Measurements from ENCODE around the gene ATP6V0E1.
A peak's percentile ranks its signal among the peaks of the same experiment; 100 is the strongest.

Gene ATP6V0E1

DNA sequence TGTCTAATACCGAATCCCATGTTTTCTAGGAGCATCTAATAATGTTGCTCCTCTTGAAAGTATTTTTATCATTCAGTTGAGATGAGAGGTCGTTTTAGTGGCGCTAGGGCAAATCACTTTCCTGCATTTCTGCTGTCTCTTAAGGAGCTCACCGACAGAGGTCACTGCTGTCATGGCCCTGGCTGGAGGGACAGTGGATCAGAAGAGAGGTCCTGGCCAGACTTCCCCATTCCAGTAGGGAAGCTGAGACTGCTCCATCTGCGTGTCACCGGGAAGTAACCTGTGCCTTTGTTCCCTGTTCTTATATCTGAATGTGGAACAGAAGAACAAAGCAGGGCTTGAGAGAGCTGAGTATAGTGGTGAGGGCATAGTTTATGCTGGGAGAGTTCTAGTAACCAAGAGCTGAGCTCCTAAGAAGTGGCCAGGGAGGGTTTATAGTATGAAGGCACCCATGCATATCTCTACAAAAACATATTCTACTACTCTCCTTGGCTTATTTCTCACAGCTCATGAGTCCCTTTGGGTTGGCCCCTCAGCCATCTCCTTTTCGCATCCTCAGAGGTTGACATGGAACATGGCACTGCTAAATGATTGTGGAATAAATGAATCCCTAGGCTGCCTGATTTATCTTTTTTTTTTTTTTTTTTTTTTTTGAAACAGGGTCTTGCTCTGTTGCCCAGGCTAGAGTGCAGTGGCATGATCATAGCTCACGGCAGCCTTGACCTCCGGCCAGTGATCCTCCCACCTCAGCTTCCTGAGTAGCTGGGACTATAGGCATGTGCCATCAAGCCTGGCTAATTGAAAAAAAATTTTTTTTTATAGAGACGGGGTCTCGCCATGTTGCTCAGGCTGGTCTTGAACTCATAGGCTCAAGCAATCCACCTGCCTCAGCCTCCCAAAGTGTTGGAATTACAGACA lies 27.2 kb downstream of the ATP6V0E1 start:
- H3K4me3 ChIP-seq (replicated peaks in 1 of 2; ENCODE audit: low read depth in 2 of 2, low read length in 2 of 2) = no peak overlapping the region
- DNase-seq (ENCODE audit: low read depth in 2 of 2) = peak; percentile 39 to 48
- TF ChIP-seq, protein P1, sequence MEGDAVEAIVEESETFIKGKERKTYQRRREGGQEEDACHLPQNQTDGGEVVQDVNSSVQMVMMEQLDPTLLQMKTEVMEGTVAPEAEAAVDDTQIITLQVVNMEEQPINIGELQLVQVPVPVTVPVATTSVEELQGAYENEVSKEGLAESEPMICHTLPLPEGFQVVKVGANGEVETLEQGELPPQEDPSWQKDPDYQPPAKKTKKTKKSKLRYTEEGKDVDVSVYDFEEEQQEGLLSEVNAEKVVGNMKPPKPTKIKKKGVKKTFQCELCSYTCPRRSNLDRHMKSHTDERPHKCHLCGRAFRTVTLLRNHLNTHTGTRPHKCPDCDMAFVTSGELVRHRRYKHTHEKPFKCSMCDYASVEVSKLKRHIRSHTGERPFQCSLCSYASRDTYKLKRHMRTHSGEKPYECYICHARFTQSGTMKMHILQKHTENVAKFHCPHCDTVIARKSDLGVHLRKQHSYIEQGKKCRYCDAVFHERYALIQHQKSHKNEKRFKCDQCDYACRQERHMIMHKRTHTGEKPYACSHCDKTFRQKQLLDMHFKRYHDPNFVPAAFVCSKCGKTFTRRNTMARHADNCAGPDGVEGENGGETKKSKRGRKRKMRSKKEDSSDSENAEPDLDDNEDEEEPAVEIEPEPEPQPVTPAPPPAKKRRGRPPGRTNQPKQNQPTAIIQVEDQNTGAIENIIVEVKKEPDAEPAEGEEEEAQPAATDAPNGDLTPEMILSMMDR (IDR thresholded peaks at IDR 0.05; ENCODE audit: low read depth, low read length) = peak; percentile 39

DNA sequence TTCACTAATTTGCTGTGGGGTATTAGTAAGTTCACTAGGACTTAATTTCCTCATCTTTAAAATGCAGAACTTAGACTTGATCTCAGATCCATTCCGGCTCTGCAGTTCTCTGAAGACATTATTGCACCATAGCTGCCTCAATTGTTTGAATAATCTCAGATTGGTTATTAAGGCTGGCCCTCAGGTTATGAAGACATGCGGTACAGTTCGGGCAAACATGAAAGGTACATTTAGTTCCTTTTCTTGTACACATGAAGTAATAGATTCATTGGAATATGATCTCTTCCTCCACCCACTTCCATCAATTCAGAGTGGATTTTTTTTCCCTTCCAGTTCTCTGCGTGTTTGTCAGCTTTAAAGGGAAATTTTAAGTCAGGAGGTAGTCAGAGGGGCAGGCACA lies 28.0 kb downstream of the ATP6V0E1 start:
- TF ChIP-seq, protein P1 (IDR thresholded peaks at IDR 0.05; ENCODE audit: low read depth, low read length) = no peak
- no peak overlapping the region for H3K4me3 ChIP-seq (replicated peaks in 1 of 2; ENCODE audit: low read depth in 2 of 2, low read length in 2 of 2)
- DNase-seq (ENCODE audit: low read depth in 2 of 2) = no peak

DNA sequence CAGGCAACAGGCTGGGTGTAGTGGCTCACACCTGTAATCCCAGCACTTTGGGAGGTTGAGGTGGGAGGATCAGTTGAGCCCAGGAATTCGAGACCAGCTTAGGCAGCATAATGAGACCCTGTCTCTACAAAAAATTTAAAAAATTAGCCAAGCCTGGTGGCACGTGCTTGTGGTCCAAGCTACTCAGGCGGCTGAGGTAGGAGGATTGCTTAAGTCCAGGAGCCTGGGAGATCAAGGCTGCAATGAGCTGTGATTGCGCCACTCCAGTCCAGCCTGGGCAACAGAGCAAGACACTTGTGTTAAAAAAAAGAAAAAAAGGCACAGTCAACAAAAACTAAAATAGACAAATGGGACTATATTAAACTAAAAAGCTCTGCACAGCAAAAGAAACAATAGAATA lies 29.3 kb downstream of the ATP6V0E1 start:
- TF ChIP-seq, protein P1 (IDR thresholded peaks at IDR 0.05; ENCODE audit: low read depth, low read length) = no peak

DNA sequence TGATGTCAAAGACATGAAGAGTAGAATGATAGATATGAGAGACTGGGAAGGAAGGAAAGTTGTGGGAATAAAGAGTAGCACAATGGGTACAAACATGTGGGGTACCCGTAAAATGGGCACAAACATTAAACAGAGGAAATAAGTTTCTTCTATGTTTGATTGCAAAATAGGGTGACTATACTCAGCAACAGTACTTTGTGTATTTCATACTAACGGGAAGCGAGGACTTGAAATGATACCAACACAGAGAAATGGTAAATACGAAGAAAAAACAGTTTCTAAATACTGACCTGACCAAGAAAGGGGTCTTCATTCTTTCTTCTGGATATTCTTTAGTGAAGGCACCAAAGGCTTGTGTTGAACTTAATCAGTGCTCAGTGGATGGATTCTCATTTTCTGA lies 31.1 kb downstream of the ATP6V0E1 start:
- TF ChIP-seq, protein P1 (IDR thresholded peaks at IDR 0.05; ENCODE audit: low read depth, low read length) = no peak
- DNase-seq (ENCODE audit: low read depth in 2 of 2) = no peak

More for the DNA sequence above, 29.3 kb downstream of the ATP6V0E1 start:
- no peak overlapping the region for H3K4me3 ChIP-seq (replicated peaks in 1 of 2; ENCODE audit: low read depth in 2 of 2, low read length in 2 of 2)
- DNase-seq (ENCODE audit: low read depth in 2 of 2) = peak in 1 of 2 donors; percentile 39

DNA sequence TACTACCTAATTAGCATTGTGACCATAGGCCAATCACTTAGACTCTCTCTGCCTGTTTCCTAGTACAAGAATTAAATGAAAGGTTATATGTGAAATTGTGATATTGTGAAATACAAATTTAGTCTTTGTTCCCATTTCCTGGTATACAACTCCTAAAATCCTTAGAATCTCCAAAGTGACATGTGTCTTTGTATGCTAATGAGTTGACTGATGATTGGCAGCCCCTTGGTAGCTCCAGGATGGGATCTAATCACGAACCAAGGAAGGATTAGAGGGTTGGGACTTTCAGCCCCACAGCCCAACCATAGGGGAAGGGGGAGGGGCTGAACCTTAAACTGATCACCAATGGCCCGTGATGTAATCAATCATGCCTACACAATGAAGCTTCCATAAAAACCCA lies 31.6 kb downstream of the ATP6V0E1 start:
- no peak overlapping the region for H3K4me3 ChIP-seq (replicated peaks in 1 of 2; ENCODE audit: low read depth in 2 of 2, low read length in 2 of 2)
- TF ChIP-seq, protein P1 (IDR thresholded peaks at IDR 0.05; ENCODE audit: low read depth, low read length) = no peak
- DNase-seq (ENCODE audit: low read depth in 2 of 2) = no peak

More for the DNA sequence above, 31.1 kb downstream of the ATP6V0E1 start:
- H3K4me3 ChIP-seq (replicated peaks in 1 of 2; ENCODE audit: low read depth in 2 of 2, low read length in 2 of 2) = no peak overlapping the region

DNA sequence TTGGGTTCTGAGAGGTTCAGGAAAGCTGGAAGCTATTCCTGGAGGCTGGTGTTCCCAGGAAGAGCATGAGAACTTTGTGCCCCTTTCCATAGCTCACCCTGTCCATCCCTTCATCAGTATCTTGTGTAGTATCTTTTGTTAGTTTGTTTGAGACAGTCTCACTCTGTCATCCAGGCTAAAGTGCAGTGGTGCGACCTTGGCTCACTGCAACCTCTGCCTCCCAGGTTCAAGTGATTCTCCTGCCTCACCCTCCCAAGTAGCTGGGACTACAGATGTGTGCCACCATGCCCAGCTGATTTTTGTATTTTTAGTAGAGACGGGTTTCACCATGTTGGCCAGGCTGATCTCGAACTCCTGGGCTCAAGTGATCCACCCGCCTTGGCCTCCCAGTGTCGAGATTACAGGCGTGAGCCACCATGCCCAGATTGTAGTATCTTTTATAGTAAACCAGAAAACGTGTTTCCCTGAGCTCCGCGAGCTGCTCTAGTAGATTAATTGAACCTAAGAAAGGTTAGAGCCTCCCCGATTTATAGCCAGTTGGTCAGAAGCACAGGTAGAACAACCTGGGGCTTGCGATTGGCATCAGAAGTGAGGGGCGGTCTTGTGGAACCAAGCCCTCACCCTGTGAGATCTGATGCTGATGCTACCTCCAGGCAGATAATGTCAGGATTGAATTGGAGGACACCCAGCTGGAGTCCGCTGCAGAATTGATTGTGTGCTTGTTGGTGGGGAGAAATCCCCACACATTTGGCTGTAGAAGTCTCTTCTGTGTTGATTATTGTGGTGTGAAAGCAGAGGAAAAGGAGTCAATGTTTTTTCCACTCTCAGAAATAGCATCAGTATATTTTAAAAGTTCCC lies 32.3 kb downstream of the ATP6V0E1 start:
- TF ChIP-seq, protein P1 (IDR thresholded peaks at IDR 0.05; ENCODE audit: low read depth, low read length) = no peak
- no peak for DNase-seq (ENCODE audit: low read depth in 2 of 2)
- H3K4me3 ChIP-seq (replicated peaks in 1 of 2; ENCODE audit: low read depth in 2 of 2, low read length in 2 of 2) = no peak overlapping the region

Measured in cardiac fibroblast (primary cell).